Mucosa of descending colon (tissue), 3 donors: ENCODE data around the gene AGTRAP. TPM values are rescaled to one million over a fixed set of nuclear protein-coding genes. Genes with fewer than 3 reads are reported as not detected.
A peak's percentile ranks its signal among the peaks of the same experiment; 100 is the strongest.

Experiments
- ATAC-seq: fragments of 200-7000 bp; cut with Tn5 transposase; one replicate; pipeline ENCODE4 v1.9.1; 2020; ENCODE audit warnings: mild to moderate bottlenecking, moderate library complexity
- DNase-seq, 3 donors: peaks; one replicate each; pipeline ENCODE4 v3.0.0-alpha.2; 2020
- H3K36me3 ChIP-seq: fragments of 200-600 bp; one replicate; pipeline ENCODE4 v1.8.0; 2021; ENCODE audit warnings: low read depth, mild to moderate bottlenecking
- H3K4me1 ChIP-seq: fragments of 200-600 bp; one replicate; pipeline ENCODE4 v1.8.0; 2021; ENCODE audit warnings: low read depth, mild to moderate bottlenecking
- H3K4me3 ChIP-seq: fragments of 200-600 bp; one replicate; pipeline ENCODE4 v1.8.0; 2021; ENCODE audit warnings: mild to moderate bottlenecking
- H3K9me3 ChIP-seq: fragments of 200-600 bp; one replicate; pipeline ENCODE4 v1.8.0; 2021; ENCODE audit warnings: mild to moderate bottlenecking
- intact Hi-C, 2 donors: fragments of 100-400 bp; cut with DNase I in 1 of 2; cut with micrococcal nuclease in 1 of 2; formaldehyde crosslinking; loops; one replicate each; pipeline versions ENCODE4 v1.11.0 to v1.11.1; 2022; cut with DNase I, micrococcal nuclease
- total RNA-seq, 3 donors: library from RNA; stranded (reverse); fragmentation: NEBNext Ultra II Directional in 2 of 3; extraction: Animal tissue kit (Norgen Biotek cat#: 25700) in 2 of 3; gene quantifications; one replicate each; pipeline versions ENCODE4 v1.2.1 to v1.2.4, GENCODE V29; 2021 to 2023
- TF ChIP-seq, protein P1 (sequence below): fragments of 200-600 bp; IDR thresholded peaks from one replicate; pipeline ENCODE4 v1.8.0; 2022; ENCODE audit warnings: antibody characterized with exemption, mild to moderate bottlenecking
- donor health status: DM: no; HTN: no; CAD: no; lungs with moderate emphysema.
- donor health status: DM: no; HTN: no; CAD: no.
- donor health status: DM: no; HTN: yes; CAD: no.

AGTRAP gene
- total RNA-seq, 3 donors from 2014 or later = 11.8 to 23.4 (median 22.6) TPM

DNA sequence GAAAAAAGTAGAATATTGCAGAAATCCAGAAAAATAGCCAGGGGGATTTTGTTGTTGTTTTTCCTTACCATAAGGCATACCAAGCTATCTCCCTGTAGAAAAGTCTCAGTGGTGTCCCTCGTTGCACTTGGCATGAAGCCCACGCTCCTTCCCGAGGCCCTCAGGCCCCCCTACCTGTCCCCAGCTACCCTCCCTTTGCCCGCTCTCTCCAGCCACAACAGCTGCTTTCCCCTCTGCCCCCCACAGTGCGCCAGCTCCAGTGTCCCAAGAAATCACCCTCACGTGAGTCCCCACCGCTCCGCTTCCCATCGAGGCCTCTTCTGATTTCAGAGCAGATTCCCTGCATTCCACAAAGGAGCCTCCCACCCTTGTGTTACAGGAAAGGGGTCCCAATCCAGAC lies 8.4 kb downstream of the AGTRAP start:
- no peaks in the 10 kb centered on the region for H3K36me3 ChIP-seq
- H3K9me3 ChIP-seq = no peaks in the 10 kb centered on the region
- no peaks in the 10 kb centered on the region for H3K4me1 ChIP-seq
- H3K4me3 ChIP-seq = no peak overlapping the region
- ATAC-seq (no peak), DNase-seq (no peak)
- intact Hi-C loops = no loop called here
- TF ChIP-seq, protein P1, sequence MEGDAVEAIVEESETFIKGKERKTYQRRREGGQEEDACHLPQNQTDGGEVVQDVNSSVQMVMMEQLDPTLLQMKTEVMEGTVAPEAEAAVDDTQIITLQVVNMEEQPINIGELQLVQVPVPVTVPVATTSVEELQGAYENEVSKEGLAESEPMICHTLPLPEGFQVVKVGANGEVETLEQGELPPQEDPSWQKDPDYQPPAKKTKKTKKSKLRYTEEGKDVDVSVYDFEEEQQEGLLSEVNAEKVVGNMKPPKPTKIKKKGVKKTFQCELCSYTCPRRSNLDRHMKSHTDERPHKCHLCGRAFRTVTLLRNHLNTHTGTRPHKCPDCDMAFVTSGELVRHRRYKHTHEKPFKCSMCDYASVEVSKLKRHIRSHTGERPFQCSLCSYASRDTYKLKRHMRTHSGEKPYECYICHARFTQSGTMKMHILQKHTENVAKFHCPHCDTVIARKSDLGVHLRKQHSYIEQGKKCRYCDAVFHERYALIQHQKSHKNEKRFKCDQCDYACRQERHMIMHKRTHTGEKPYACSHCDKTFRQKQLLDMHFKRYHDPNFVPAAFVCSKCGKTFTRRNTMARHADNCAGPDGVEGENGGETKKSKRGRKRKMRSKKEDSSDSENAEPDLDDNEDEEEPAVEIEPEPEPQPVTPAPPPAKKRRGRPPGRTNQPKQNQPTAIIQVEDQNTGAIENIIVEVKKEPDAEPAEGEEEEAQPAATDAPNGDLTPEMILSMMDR = no peak

DNA sequence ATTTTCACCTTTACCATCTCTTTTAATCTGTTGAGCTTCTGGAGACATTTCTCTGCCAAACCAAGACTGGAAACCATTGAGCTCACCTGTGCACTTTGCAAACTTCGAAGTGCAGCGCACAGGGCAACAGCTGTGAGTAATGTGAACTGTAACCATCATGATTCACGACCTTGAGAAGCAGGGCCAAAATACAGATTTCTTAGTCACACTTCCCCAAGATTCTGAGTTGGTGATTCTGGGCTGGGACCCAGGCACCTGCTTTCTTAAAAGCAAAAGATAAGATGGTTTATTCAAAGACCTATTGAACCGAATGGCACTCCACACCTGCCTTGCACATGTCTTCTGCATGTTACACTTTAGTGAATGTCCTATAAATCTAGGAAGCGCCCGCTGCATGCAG lies 10.2 kb downstream of the AGTRAP start:
- no peaks in the 10 kb centered on the region for H3K4me1 ChIP-seq
- DNase-seq (no peak), ATAC-seq (no peak)
- no peak overlapping the region for H3K4me3 ChIP-seq
- H3K9me3 ChIP-seq = no peaks in the 10 kb centered on the region
- TF ChIP-seq, protein P1 = no peak
- H3K36me3 ChIP-seq = no peaks in the 10 kb centered on the region
- intact Hi-C loops = no loop called here

DNA sequence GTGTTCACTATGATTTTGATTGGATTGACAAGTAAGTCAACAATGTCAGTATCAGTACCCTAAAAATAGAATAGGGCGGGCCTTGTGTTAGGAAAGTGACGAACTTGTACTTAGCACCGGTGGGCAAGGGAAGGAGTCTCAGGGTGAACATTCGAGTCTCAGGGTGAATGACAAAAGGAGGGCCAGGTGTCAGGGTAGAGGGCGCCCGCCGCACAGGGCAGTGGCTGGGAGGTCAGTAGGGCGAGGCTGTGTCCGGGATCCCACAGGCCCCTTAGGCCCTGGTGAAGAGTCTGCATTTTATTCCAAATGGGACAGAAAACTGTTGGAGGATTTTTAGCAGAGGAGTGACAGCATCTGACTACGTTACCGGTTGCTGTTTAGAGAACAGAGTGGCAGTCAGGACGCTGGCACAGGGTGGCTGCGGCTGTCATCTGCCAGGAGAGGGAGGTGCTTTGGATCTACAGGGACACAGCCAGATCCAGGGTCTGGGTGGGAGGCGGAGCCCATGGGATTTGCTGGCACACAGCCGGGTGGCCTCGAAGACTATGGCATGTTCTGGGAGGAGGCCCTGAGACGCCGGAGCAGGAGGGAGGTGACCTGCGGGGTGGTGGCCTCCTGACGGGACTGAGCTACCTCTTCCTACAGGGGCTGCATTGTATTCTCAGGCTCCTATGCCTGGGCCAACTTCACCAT lies 11.0 kb downstream of the AGTRAP start:
- no peak overlapping the region for H3K4me3 ChIP-seq
- H3K4me1 ChIP-seq = no peaks in the 10 kb centered on the region
- TF ChIP-seq, protein P1 = no peak
- H3K9me3 ChIP-seq = no peaks in the 10 kb centered on the region
- intact Hi-C loops = no loop called here
- no peak for ATAC-seq
- H3K36me3 ChIP-seq = no peaks in the 10 kb centered on the region
- DNase-seq = no peak

DNA sequence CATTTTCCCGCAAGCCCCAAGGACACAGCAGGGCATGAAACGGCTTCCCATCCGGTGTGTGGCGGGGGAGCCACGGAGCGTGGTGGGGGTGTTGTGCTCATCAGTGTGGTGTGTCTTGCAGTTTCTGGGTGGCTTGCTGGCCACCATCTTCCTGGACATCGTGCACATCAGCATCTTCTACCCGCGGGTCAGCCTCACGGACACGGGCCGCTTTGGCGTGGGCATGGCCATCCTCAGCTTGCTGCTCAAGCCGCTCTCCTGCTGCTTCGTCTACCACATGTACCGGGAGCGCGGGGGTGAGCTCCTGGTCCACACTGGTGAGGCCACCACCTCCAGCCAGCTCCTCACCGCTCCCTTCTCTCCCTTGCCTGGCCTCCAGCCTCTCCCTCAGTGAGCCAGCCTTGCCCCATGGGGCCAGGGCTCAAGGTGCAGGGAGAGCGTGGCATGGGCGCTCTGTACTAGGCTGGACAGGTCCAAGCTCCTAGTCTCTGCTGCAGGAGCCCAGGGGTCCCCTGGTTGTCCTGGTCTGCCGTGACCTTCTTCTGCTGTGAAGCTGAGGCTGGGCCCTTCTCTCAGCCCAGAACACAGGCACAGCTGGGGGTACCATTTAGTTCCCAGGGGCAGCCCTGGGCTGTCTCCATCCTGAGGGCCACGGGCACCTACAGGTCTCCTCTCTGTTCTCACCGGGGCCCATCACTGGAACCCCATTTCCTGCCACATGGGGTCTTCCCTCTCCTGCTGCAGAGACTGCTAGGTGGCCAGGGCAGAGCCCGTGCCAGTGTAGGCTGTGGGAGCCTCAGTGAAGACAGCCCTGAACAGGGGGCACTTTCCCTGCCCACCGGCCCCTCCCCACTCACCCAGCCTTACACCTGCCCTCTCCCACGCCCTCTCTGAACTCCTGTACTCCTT lies 12.6 kb downstream of the AGTRAP start:
- intact Hi-C loops = no loop called here
- H3K4me1 ChIP-seq = no peaks in the 10 kb centered on the region
- DNase-seq (no peak), ATAC-seq (no peak)
- no peak overlapping the region for H3K4me3 ChIP-seq
- no peaks in the 10 kb centered on the region for H3K36me3 ChIP-seq
- TF ChIP-seq, protein P1 = no peak
- H3K9me3 ChIP-seq = no peaks in the 10 kb centered on the region

DNA sequence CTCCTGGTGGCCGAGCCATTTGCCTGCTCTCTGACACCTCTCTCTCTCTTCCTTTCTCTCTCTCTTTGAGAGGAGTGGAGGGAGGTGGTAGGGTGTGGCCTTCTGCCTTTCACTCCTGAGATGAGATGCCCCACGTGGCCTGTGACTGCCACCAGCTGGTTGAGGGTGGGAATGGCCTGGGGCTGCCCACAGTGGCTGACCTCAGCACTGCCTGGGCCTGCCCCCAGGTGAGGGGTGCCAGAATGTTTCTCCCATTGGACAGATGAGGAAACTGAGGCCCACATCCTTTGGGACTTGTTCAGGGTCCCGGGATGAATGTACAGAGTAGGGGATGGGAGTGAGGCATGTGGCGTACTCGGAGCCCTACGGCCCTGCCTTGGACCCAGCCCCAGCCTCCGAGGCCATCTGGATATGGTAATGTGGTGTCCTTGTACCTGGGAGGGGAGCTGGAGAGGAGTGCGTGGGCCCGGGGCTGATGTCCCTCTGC lies 13.3 kb downstream of the AGTRAP start:
- Histone ChIP-seq H3K9me3 (no peaks in the 10 kb centered on the region), H3K4me3 (no peak overlapping the region), H3K36me3 (no peaks in the 10 kb centered on the region), H3K4me1 (no peaks in the 10 kb centered on the region)
- TF ChIP-seq, protein P1 = peak; percentile 69
- intact Hi-C loops = no loop called here
- DNase-seq (peak; percentile 72 to 75 (median 73)), ATAC-seq (peak; percentile 93)
